IgD-negative memory B cell (primary cell): ENCODE measurements around the gene FANCL. TPM values are rescaled to one million over a fixed set of nuclear protein-coding genes. Genes with fewer than 3 reads are reported as not detected.

Experiments used
- polyA plus RNA-seq: library from polyadenylated mRNA; unstranded; fragments of 300-500 nt; fragmentation: Illumina TruSeq; gene quantifications from one replicate; pipeline ENCODE4 v1.2.3, GENCODE V29; 2021

FANCL gene
- polyA plus RNA-seq, 1 donor from 2014 or later: 14.2 TPM

Other genes with a start within 250 kb of the FANCL start
- 32.9 TPM for gene VRK2, start 194.5 kb downstream of the FANCL start, polyA plus RNA-seq